B cell (primary cell): ENCODE measurements around the gene RANBP9. TPM values are rescaled to one million over a fixed set of nuclear protein-coding genes. Genes with fewer than 3 reads are reported as not detected.

Experiments used
- ATAC-seq: fragments of 200-7000 bp; cut with Tn5 transposase; one replicate; pipeline ENCODE4 v1.10.0; 2021; ENCODE audit warnings: low read depth, mild to moderate bottlenecking, moderate number of reproducible peaks, moderate library complexity
- CTCF ChIA-PET: fragments of 350-600 bp; sonication (Branson Sonifier 250); formaldehyde crosslinking; loops from one replicate; lab custom pipeline; 2021; ENCODE audit warnings: antibody characterized with exemption, inconsistent platforms; lab: Charles Lee
- POLR2A ChIA-PET: fragments of 350-600 bp; sonication (Branson Sonifier 250); formaldehyde crosslinking; loops from one replicate; lab custom pipeline; 2021; ENCODE audit warnings: antibody characterized with exemption; lab: Charles Lee
- DNase-seq: peaks from one replicate; pipeline ENCODE4 v3.0.0; 2013
- H2AFZ ChIP-seq: 2 replicates; pipeline ENCODE4 v1.6.1; 2012; ENCODE audit warnings: mild to moderate bottlenecking, low read depth, low read length; ENCODE audit not compliant: insufficient read depth, poor library complexity, severe bottlenecking
- H3K27ac ChIP-seq, 2 donors: 1 replicate in 1 of 2; 2 replicates in 1 of 2; pipeline ENCODE4 v1.5.1; 2012 to 2013; ENCODE audit warnings: low read length in 2 of 2, mild to moderate bottlenecking in 2 of 2, moderate library complexity in 1 of 2
- H3K27me3 ChIP-seq, 4 experiments: fragments of 200-600 bp in 1 of 4; sonication (generic) in 1 of 4; replicated peaks in 1 of 4; 1 replicate in 2 of 4; 2 replicates in 2 of 4; pipeline versions ENCODE4 v1.6.1 to v1.7.0; 2013 to 2016; ENCODE audit warnings: low read length in 3 of 4, mild to moderate bottlenecking in 2 of 4, mixed read lengths in 1 of 4, moderate library complexity in 1 of 4; ENCODE audit not compliant: insufficient read depth in 4 of 4, control insufficient read depth in 3 of 4; ENCODE audit errors: control extremely low read depth in 1 of 4
- H3K36me3 ChIP-seq, 2 experiments: replicated peaks in 1 of 2; 1 replicate in 1 of 2; 2 replicates in 1 of 2; pipeline versions ENCODE4 v1.6.1 to v1.7.1; 2013; ENCODE audit warnings: low read length in 1 of 2; ENCODE audit not compliant: insufficient read depth in 2 of 2, control insufficient read depth in 1 of 2; ENCODE audit errors: control extremely low read depth in 1 of 2, extremely low read depth in 1 of 2
- H3K4me1 ChIP-seq, 2 donors: fragments of 200-600 bp in 1 of 2; sonication (generic) in 1 of 2; 1 replicate in 1 of 2; 2 replicates in 1 of 2; pipeline versions ENCODE4 v1.5.1 to v1.6.1; 2013 to 2017; ENCODE audit warnings: low read length in 2 of 2; ENCODE audit not compliant: control insufficient read depth in 2 of 2, insufficient read depth in 2 of 2
- H3K4me2 ChIP-seq: replicated peaks from 2 replicates; pipeline ENCODE3; 2012; ENCODE audit warnings: mild to moderate bottlenecking, low read depth, low read length; ENCODE audit not compliant: poor library complexity, severe bottlenecking
- H3K4me3 ChIP-seq, 5 experiments: fragments of 200-600 bp in 1 of 5; sonication (generic) in 1 of 5; 1 replicate in 3 of 5; 2 replicates in 2 of 5; pipeline versions ENCODE4 v1.5.1 to v1.7.0; 2011 to 2016; ENCODE audit warnings: low read length in 4 of 5, mild to moderate bottlenecking in 4 of 5, low read depth in 2 of 5, control low read depth in 1 of 5, moderate library complexity in 1 of 5; ENCODE audit not compliant: insufficient read depth in 1 of 5; ENCODE audit errors: control extremely low read depth in 1 of 5, extremely low read depth in 1 of 5
- H3K79me2 ChIP-seq: fragments of 200-600 bp; sonication (generic); one replicate; pipeline ENCODE4 v1.6.0; 2016; ENCODE audit warnings: low read length; ENCODE audit not compliant: control insufficient read depth, insufficient read depth
- H3K9ac ChIP-seq: fragments of 200-600 bp; sonication (generic); 2 replicates; pipeline ENCODE4 v1.6.1; 2017; ENCODE audit warnings: mild to moderate bottlenecking, low read length, moderate library complexity
- H3K9me3 ChIP-seq, 3 donors: one replicate each; pipeline versions ENCODE4 v1.6.1 to v1.7.1; 2013; ENCODE audit warnings: low read length in 2 of 3; ENCODE audit not compliant: control insufficient read depth in 2 of 3, insufficient read depth in 1 of 3; ENCODE audit errors: control extremely low read depth in 1 of 3
- H4K20me1 ChIP-seq: 2 replicates; pipeline ENCODE4 v1.6.0; 2012; ENCODE audit warnings: mild to moderate bottlenecking, low read length; ENCODE audit not compliant: insufficient read depth, control insufficient read depth, poor library complexity, severe bottlenecking
- H3K27ac Mint-ChIP-seq: one replicate; pipeline ENCODE4 v1.8.0; 2021; ENCODE audit warnings: mixed read lengths
- H3K27me3 Mint-ChIP-seq: one replicate; pipeline ENCODE4 v1.8.0; 2021; ENCODE audit warnings: mixed read lengths
- H3K4me1 Mint-ChIP-seq: one replicate; pipeline ENCODE4 v1.8.0; 2021; ENCODE audit warnings: mixed read lengths
- H3K4me3 Mint-ChIP-seq: one replicate; pipeline ENCODE4 v1.8.0; 2021; ENCODE audit warnings: mixed read lengths
- H3K9me3 Mint-ChIP-seq: one replicate; pipeline ENCODE4 v1.8.0; 2022; ENCODE audit warnings: mixed read lengths; ENCODE audit not compliant: insufficient read depth
- EZH2 ChIP-seq: IDR thresholded peaks from 2 replicates; pipeline ENCODE4 v1.6.1; 2012; ENCODE audit warnings: borderline replicate concordance, low read depth, mild to moderate bottlenecking, moderate library complexity, low read length; ENCODE audit not compliant: insufficient read depth, poor library complexity, severe bottlenecking
- WGBS: methylation state at CpG from one replicate; pipeline ENCODE4 v1.1.5; 2013; ENCODE audit warnings: missing lambda C conversion rate; ENCODE audit not compliant: insufficient coverage; 5-methylcytosine and 5-hydroxymethylcytosine counted together
- intact Hi-C: fragments of 100-400 bp; cut with micrococcal nuclease; formaldehyde crosslinking; loops from one replicate; pipeline ENCODE4 v1.10.0; 2022
- polyA plus RNA-seq: library from polyadenylated mRNA; depleted of rRNA; stranded (reverse); fragments of >200 nt; gene quantifications from 2 replicates; pipeline ENCODE4 v1.2.3, GENCODE V29; 2012
- total RNA-seq, 2 donors: library from RNA; stranded (reverse); fragments of 120-200 nt in 1 of 2; gene quantifications; 1 replicate in 1 of 2; 2 replicates in 1 of 2; pipeline versions ENCODE4 v1.2.3 to v1.2.4, GENCODE V29; 2013 to 2022
- TF ChIP-seq, protein P1 (sequence below): fragments of 200-600 bp; IDR thresholded peaks from one replicate; pipeline ENCODE4 v1.8.0; 2022; ENCODE audit warnings: antibody characterized with exemption, mild to moderate bottlenecking

Gene RANBP9
- total and polyA plus RNA-seq, 2 donors (not counting 1 experiment from before 2014, with no cell fraction given), result 20.0 to 34.1 TPM

DNA sequence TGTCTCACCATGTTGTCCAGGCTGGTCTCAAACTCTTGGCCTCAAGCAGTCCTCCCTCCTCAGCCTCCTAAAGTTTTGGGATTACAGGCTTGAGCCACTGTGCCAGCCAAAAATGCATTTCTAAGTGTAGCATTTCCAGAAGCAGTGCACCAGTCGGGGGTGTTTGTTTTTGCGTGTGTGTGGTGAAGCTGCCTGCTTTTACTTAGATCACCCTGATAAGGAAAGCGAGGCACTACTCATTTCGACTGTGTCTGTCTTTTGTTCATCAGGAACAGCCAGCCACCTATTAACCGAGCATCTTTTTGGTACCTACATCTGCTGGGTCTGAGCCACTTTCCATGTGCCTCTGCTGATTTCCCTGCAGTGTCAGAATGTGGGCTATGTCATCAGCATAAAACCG is 118.5 kb downstream of the RANBP9 start:
- Mint-ChIP-seq H3K27ac (no peak overlapping the region), H3K4me3 (no peak overlapping the region), H3K27me3 (no peaks in the 10 kb centered on the region), H3K9me3 (no peaks in the 10 kb centered on the region), H3K4me1 (no peaks in the 10 kb centered on the region)
- H3K9ac ChIP-seq, result no peak overlapping the region
- no peak for TF ChIP-seq EZH2
- TF ChIP-seq, protein P1, sequence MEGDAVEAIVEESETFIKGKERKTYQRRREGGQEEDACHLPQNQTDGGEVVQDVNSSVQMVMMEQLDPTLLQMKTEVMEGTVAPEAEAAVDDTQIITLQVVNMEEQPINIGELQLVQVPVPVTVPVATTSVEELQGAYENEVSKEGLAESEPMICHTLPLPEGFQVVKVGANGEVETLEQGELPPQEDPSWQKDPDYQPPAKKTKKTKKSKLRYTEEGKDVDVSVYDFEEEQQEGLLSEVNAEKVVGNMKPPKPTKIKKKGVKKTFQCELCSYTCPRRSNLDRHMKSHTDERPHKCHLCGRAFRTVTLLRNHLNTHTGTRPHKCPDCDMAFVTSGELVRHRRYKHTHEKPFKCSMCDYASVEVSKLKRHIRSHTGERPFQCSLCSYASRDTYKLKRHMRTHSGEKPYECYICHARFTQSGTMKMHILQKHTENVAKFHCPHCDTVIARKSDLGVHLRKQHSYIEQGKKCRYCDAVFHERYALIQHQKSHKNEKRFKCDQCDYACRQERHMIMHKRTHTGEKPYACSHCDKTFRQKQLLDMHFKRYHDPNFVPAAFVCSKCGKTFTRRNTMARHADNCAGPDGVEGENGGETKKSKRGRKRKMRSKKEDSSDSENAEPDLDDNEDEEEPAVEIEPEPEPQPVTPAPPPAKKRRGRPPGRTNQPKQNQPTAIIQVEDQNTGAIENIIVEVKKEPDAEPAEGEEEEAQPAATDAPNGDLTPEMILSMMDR, result no peak
- no peaks in the 10 kb centered on the region for H3K27me3 ChIP-seq
- H3K4me3 ChIP-seq, result no peak overlapping the region
- peaks cover 17 to 43% of the 10 kb centered on the region in 2 experiments for H3K36me3 ChIP-seq
- ATAC-seq (no peak), DNase-seq (no peak)
- 100% methylated on average over 5 of the region's 6 CpGs for WGBS
- no peaks in the 10 kb centered on the region for H3K9me3 ChIP-seq
- POLR2A ChIA-PET, result no interaction called here
- H3K79me2 ChIP-seq, result peaks cover 8% of the 10 kb centered on the region
- no peak overlapping the region for H3K27ac ChIP-seq
- no peak overlapping the region for H3K4me2 ChIP-seq
- intact Hi-C loops, result no loop called here
- H4K20me1 ChIP-seq, result no peaks in the 10 kb centered on the region
- CTCF ChIA-PET, result interaction anchor here (2.3 kb wide), 1 partner anchor 18 kb away, joined by 13 read pairs; the partner anchor contains the start of gene SIRT5
- no peak overlapping the region for H2AFZ ChIP-seq
- no peaks in the 10 kb centered on the region for H3K4me1 ChIP-seq

DNA sequence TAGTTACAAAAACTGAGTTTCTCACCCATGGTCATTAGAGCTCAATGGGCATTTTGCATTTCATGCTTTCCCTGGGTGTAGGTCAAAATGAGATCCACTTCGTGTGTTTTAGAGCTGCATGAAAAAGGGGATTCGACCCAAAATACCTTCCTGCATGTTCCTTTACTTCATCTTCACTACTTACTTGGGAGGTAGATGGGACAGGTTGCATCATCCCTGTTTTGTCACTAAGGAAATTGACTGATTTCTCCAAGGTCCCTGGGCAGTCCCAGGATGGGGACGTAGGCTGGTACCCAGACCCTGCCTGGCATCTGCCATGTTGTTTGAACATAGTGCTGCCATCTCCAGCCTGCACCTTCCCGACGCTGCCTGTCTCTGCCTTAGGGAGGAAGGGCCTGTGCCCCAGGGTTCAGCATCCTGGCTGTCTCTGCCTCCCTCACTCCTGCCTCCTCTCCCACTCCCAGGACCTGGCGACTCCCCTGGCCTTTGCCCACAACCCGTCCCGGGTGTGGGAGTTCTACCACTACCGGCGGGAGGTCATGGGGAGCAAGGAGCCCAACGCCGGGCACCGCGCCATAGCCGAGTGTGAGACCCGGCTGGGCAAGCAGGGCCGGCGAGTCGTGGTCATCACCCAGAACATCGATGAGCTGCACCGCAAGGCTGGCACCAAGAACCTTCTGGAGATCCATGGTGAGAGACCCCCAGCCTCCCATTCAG is 120.3 kb downstream of the RANBP9 start:
- H3K4me1 ChIP-seq, result no peaks in the 10 kb centered on the region
- no peak for ATAC-seq
- no peaks in the 10 kb centered on the region for H4K20me1 ChIP-seq
- intact Hi-C loops, result no loop called here
- Mint-ChIP-seq H3K4me3 (no peak overlapping the region), H3K9me3 (no peaks in the 10 kb centered on the region), H3K4me1 (no peaks in the 10 kb centered on the region), H3K27me3 (no peaks in the 10 kb centered on the region), H3K27ac (no peak overlapping the region)
- WGBS, result over 99% methylated on average over 19 of the region's 21 CpGs
- ChIA-PET POLR2A (no interaction called here), CTCF (interaction anchor here (0.6 to 1.9 kb wide), 3 partner anchors 14 to 64 kb away, joined by 3 to 9 read pairs (median 4); partner anchors contain the start of gene SIRT5)
- H3K27ac ChIP-seq, result no peak overlapping the region
- no peak overlapping the region for H3K4me2 ChIP-seq
- no peak overlapping the region for H3K9ac ChIP-seq
- no peaks in the 10 kb centered on the region for H3K27me3 ChIP-seq
- TF ChIP-seq, protein P1, result no peak
- no peak for TF ChIP-seq EZH2
- DNase-seq, result no peak
- H3K9me3 ChIP-seq, result no peaks in the 10 kb centered on the region
- peaks cover 15 to 46% of the 10 kb centered on the region in 2 experiments for H3K36me3 ChIP-seq
- no peak overlapping the region for H3K4me3 ChIP-seq
- H2AFZ ChIP-seq, result no peak overlapping the region
- peaks cover 21% of the 10 kb centered on the region for H3K79me2 ChIP-seq
